Measurements from ENCODE around the gene OR2T35.
"Not testable (repeated sequence)": the region's sequence is repeated elsewhere in the genome, so short reads cannot be mapped to it uniquely, and the experiment has no call there.

GRCh38 chr1:248636612-248637011, 8.5 kb downstream of the OR2T35 start:
- TF ChIP-seq POLR2A (IDR thresholded peaks at IDR 0.05; ENCODE audit: low read length); GATA1 (IDR thresholded peaks at IDR 0.05; ENCODE audit: low read depth, low read length): not testable (repeated sequence)

Measured in erythroblast (primary cell).